Stimulated activated CD8-positive, alpha-beta memory T cell treated with anti-CD3 and anti-CD28 coated beads, Interleukin-4, amount 100 ng/mL, for 48 hours (primary cell): ENCODE measurements around the gene EZH2.

Source experiments
- DNase-seq: peaks from one replicate; pipeline ENCODE4 v3.0.0-alpha.2; 2020

Gene EZH2

GRCh38 chr7:148898845-148899484 is 14.9 kb upstream of the EZH2 start:
- DNase-seq, result no peak

DNA sequence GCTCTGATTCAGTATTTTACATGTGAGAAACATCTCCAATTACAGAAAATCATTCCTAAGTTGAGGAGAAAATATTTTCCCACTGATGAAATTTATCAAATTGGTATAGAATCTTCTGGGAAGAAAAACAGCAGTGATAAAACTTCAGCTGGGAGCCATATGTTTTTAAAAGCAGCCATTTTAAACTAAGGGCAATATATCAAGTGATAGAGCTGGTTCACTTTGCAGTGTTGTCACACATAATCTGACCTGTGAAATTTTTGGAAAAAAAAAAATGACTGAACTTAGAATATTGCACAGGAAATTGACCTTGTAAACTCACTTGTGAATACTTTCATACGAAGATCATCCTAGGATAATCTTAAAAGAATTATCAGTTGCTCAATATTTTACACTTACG is 10.5 kb upstream of the EZH2 start:
- no peak for DNase-seq

DNA sequence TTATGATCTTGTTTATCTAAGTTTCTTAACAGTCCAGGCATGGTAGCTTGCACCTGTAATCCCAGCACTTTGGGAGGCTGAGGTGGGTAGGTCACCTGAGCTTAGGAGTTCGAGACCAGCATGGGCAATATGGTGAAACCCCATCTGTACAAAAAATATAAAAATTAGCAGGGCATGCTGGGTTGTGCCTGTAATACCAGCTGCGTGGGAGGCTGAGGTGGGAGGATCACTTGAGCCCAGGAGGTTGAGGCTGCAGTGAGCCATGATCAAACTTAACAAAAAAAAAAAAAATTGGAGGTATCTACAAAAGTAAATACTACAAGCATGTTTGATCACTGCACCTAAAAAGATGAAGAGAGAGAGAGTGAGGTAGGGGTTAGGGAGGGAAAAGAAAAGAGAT is 9.0 kb upstream of the EZH2 start:
- no peak for DNase-seq

DNA sequence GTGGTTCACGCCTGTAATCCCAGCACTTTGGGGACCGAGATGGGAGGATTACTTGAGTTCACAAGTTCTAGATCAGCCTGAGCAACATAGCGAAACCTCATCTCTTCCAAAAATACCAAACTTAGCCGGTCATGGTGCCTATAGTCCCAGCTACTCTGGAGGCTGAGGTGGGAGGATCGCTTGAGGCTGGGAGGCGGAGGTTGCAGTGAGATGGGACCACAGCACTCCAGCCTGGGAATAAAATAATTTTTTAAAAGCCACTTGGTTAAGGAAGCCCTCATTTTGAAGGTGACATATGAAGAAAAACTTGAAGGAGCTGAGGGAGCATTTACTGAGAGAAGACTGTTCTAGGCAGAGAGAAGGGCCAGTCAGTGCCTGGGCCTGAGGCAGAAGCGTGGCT is 4.2 kb upstream of the EZH2 start:
- no peak for DNase-seq

DNA sequence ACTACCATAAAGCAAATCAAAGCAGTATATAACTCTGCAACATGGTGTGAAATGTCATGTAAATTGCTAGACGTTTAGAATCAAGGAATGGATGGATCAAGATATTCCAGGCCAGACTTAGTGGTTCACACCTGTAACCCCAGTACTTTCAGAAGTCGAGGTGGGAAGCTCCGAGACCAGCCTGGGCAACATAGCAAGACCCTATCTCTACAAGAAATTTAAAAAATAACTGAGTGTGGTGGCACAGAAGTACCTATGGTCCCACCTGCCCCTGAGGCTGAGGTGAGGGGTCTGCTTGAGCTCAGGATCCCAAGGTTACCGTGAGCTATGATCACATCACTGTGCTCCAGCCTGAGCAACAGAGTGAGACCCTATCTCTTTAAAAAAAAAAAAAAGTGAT is 2.8 kb upstream of the EZH2 start:
- no peak for DNase-seq

- DNase-seq, result peak; percentile 94
Measured at GRCh38 chr7:148884299-148885022, 370 bp upstream of the EZH2 start.

GRCh38 chr7:148883266-148884048 is 634 bp downstream of the EZH2 start:
- DNase-seq, result peak; percentile 67

- no peak for DNase-seq
Measured at GRCh38 chr7:148882841-148883265, 1.2 kb downstream of the EZH2 start.

DNA sequence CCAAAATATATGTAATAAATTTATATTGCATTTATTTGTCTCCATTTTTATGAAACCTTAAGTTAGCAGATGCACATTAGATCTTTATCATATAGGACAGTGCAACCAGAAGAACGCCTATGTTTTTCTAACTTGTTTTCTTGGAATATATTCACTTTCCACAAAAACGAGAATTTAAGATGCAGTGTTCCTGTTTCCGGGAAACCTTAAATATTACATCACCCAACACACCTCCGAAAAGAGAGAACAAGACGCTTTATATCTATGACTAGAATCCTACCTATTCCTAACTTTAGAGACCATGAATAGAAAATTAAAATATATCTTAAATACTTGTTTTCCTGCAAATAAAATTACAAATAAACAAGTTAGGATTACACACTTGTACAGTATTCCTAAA is 1.9 kb downstream of the EZH2 start:
- DNase-seq, result no peak

DNA sequence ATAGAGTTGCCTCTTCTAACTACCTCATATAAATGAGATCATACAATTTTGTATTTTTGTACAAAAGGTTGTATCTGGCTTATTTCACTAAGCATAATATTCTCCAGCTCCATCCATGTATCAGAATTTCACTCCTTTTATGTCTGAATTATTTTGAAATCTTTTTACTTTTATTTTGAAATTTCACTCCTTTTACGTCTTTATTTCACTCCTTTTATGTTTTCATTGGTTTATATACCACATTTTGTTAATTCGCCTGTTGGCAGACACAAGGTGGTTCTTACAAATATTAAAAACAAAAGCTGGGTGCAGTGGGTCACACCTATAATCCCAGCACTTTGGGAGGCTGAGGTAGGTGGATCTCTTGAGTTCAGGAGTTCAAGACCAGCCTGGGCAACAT is 5.8 kb downstream of the EZH2 start:
- no peak for DNase-seq

DNA sequence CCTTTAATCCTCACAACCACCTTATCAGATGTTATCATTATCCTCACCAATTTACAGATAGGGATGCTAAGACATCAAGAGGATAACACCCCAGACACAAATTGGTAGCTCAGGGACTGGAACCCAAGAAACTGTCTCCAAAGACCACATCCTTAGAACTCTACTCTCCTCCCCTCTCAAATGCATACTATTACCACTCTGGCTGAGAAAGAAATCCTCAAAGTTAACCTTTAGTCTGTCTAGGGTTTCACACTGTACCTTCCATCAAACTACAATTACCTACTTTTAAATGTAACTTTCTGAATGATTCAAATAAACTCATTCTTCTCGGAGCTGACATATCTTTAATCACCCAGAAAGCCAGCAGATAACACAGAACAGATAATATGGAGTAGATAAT is 6.6 kb downstream of the EZH2 start:
- DNase-seq, result no peak

- DNase-seq, result no peak
Measured at GRCh38 chr7:148872188-148872587, 11.9 kb downstream of the EZH2 start.

DNA sequence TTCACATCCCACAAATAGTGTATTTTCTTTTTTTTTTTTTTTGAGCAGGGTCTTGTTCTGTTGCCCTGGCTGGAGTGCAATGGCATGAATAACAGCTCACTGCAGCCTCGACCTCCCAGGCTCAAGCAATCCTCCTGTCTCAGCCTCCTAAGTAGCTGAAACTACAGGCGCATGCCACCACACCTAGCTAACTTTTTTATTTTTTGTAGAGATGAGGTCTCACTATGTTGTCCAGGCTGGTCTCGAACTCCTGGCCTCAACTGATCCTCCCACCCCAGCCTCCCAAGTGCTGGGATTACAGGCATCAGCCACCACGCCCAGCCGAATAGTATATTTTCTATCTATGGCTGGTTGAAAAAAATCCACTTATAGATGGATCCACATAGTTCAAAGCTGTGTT is 12.5 kb downstream of the EZH2 start:
- DNase-seq, result no peak

DNA sequence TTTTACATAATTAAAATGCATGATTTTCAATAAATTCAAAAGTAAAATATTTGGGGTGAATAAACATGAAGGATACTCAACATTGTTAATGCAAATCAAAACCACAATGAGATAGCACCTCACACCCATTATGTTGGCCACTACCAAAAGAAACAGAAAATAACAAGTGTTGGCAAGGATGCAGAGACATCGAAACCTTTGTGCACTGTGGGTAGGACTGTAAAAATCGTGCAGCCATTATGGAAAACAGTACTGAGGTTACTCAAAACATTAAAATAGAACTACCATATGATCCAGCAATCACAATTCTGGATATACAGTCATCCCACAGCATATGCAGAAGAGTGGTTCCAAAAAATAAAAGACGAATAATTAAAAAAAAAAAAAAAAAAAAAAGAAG is 13.1 kb downstream of the EZH2 start:
- DNase-seq, result no peak

DNA sequence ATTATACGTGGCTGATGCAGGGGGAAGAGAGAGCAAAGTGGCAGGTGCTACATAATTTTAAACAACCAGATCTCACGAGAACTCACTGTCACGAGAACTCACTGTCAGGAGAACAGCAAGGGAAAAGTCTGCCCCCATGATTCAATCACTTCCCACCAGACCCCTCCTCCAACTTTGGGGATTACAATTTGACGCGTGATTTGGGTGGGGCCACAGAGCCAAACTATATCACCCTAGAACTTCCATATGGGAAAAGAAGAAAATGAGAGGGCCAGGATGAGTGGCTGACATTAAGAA is 15.8 kb downstream of the EZH2 start:
- DNase-seq, result no peak

GRCh38 chr7:148867596-148868377 is 16.3 kb downstream of the EZH2 start:
- no peak for DNase-seq

GRCh38 chr7:148866362-148866761 is 17.7 kb downstream of the EZH2 start:
- no peak for DNase-seq

DNA sequence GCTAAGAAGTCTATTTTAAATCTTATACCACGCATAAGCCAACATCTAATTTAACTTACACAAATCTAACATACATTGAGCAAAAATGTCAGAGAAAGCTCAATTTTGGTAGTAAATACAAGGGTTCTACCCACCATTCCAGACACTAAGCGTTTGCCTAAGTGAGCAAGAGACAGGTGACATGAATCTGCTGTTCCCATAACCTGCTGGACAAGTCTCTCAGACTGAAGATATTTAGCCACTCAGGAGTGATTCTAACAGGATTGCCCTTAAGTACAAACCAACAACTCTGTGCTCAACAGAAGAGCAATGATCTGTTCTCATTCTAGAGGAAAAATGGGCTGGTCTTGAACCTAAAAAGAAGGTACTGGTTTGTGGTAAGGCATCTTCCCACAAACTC is 18.8 kb downstream of the EZH2 start:
- no peak for DNase-seq

DNA sequence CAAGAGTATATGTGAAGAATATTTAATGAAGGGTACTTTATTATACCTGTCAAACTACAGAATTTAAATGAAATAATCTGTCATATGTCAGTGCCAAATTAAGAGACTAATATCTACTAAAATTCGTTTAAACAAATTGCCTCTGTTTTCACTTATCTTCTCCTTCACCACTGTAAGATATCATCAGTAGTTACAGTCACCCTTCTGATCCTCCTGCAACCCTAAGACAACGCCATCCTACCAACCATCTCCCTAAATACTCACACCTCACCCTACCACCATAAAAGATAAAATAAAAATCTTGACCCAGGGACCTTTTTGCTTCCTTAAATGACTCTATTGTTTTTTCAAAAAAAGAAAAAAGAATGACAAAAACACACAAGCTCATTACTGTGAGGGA is 20.8 kb downstream of the EZH2 start:
- DNase-seq, result no peak

- no peak for DNase-seq
Measured at GRCh38 chr7:148862481-148862880, 21.6 kb downstream of the EZH2 start.

DNA sequence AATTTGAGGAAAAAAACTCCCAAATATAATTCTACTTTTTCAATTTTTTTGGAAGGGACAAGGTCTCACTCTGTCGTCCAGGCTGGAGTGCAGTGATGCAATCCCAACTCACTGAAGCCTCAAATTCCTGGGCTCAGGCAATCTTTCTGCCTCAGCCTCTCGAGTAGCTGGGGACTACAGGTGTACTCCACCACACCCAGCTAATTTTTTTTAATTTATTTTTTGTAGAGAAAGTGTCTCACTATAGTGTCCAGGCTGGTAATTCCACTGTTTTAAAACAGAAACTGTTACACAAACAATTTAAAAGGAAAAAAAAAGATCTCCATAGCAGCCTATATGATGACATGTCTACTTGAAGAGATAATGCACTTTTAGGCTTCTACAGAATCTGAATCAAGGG is 25.6 kb downstream of the EZH2 start:
- DNase-seq, result no peak

GRCh38 chr7:148856891-148857290 is 27.2 kb downstream of the EZH2 start:
- DNase-seq, result no peak

- DNase-seq, result no peak
Measured at GRCh38 chr7:148856578-148856881, 27.6 kb downstream of the EZH2 start.

GRCh38 chr7:148854983-148855382 is 29.1 kb downstream of the EZH2 start:
- DNase-seq, result no peak
